ENCODE data around the gene TBCCD1. TPM values are rescaled to one million over a fixed set of nuclear protein-coding genes. Genes with fewer than 3 reads are reported as not detected.
A peak's percentile ranks its signal among the peaks of the same experiment; 100 is the strongest.

The TBCCD1 gene
- total RNA-seq, 1 experiment from 2014 or later = 14.5 TPM

GRCh38 chr3:186614597-186615483 lies 47.7 kb upstream of the TBCCD1 start:
- Histone ChIP-seq H3K4me3 (ENCODE audit: low read depth in 2 of 2, low read length in 2 of 2) (no peak overlapping the region), H3K27ac (ENCODE audit: low read length) (no peak overlapping the region), H3K27me3 (ENCODE audit: control insufficient read depth, insufficient read depth, low read length) (peaks cover 12% of the 10 kb centered on the region), H3K4me1 (ENCODE audit: control insufficient read depth, insufficient read depth, low read length) (0 out of 2 replicates have a peak, but pooled peaks cover 6% of the 10 kb centered on the region), H3K9me3 (ENCODE audit: control insufficient read depth, insufficient read depth, low read depth, low read length) (no peaks in the 10 kb centered on the region), H3K36me3 (ENCODE audit: control insufficient read depth, insufficient read depth, low read length) (no peaks in the 10 kb centered on the region)
- peak; percentile 77 for ATAC-seq
- POLR2A ChIA-PET = interaction anchor here (0.7 kb wide), 1 partner anchor 462 kb away, joined by 3 read pairs; no protein-coding TSS in a partner anchor
- CTCF ChIA-PET = interaction anchor here (0.5 to 1.1 kb wide), 10 partner anchors 10 to 207 kb away, joined by 3 to 17 read pairs (median 4); partner anchors contain the start of genes DNAJB11 and EIF4A2
- intact Hi-C loops (cut with micrococcal nuclease; ENCODE audit: unreplicated experiment) (loop anchor here (1.0 kb wide), 1 partner anchor 206 kb away; no protein-coding TSS in a partner anchor), in situ Hi-C loops (cut with HindIII; ENCODE audit: low pct_unique_long_range_greater_than_20kb, low sequenced_read_pairs) (no loop called here)
- TF ChIP-seq CTCF (IDR thresholded peaks at IDR 0.05) (peak; percentile 99), REST (IDR thresholded peaks at IDR 0.05; ENCODE audit: insufficient read depth in 1 of 2, low read depth in 2 of 2, low read length in 1 of 2) (no peak)
- peak; percentile 78 for DNase-seq (ENCODE audit: low read depth, low spot score)
- BruUV-seq (replicated peaks) = no TSS peak

GRCh38 chr3:186614266-186614596 lies 47.1 kb upstream of the TBCCD1 start:
- intact Hi-C loops (cut with micrococcal nuclease; ENCODE audit: unreplicated experiment) (no loop called here), in situ Hi-C loops (cut with HindIII; ENCODE audit: low pct_unique_long_range_greater_than_20kb, low sequenced_read_pairs) (no loop called here)
- BruUV-seq (replicated peaks) = no TSS peak
- 0 out of 2 replicates have a peak, but pooled peaks cover 6% of the 10 kb centered on the region for H3K4me1 ChIP-seq (ENCODE audit: control insufficient read depth, insufficient read depth, low read length)
- no peaks in the 10 kb centered on the region for H3K9me3 ChIP-seq (ENCODE audit: control insufficient read depth, insufficient read depth, low read depth, low read length)
- TF ChIP-seq SIN3A (IDR thresholded peaks at IDR 0.05; ENCODE audit: borderline replicate concordance, insufficient read depth, low read depth, low read length) (no peak), CTCF (IDR thresholded peaks at IDR 0.05) (no peak), POLR2AphosphoS5 (IDR thresholded peaks at IDR 0.05; ENCODE audit: low read depth, low read length) (no peak), TCF7L2 (IDR thresholded peaks at IDR 0.05; ENCODE audit: low read depth, low read length) (no peak), REST (IDR thresholded peaks at IDR 0.05; ENCODE audit: insufficient read depth in 1 of 2, low read depth in 2 of 2, low read length in 1 of 2) (no peak)
- no peaks in the 10 kb centered on the region for H3K36me3 ChIP-seq (ENCODE audit: control insufficient read depth, insufficient read depth, low read length)
- ATAC-seq = no peak
- DNase-seq (ENCODE audit: low read depth, low spot score) = no peak
- POLR2A ChIA-PET = interaction anchor here (0.7 kb wide), 1 partner anchor 462 kb away, joined by 3 read pairs; no protein-coding TSS in a partner anchor
- no peak overlapping the region for H3K27ac ChIP-seq (ENCODE audit: low read length)
- CTCF ChIA-PET = interaction anchor here (0.5 to 1.1 kb wide), 8 partner anchors 10 to 198 kb away, joined by 3 to 17 read pairs (median 4); partner anchors contain the start of gene DNAJB11
- no peak overlapping the region for H3K4me3 ChIP-seq (ENCODE audit: low read depth in 2 of 2, low read length in 2 of 2)
- peaks cover 12% of the 10 kb centered on the region for H3K27me3 ChIP-seq (ENCODE audit: control insufficient read depth, insufficient read depth, low read length)

Measured in Panc1 (cell line).